HCT116 (cell line): ENCODE results near the gene ALX3. TPM values are rescaled to one million over a fixed set of nuclear protein-coding genes. Genes with fewer than 3 reads are reported as not detected.

Experiments
- ATAC-seq: fragments of 200-7000 bp; cut with Tn5 transposase; 2 replicates; pipeline ENCODE4 v1.9.1; 2020; ENCODE audit warnings: mild to moderate bottlenecking, moderate library complexity
- BruUV-seq: library from RNA; stranded (reverse); fragments of 400-500 nt; replicated peaks from 2 replicates; lab custom pipeline; 2021; lab: Mats Ljungman, UMichigan
- CTCF ChIA-PET: fragments of 300-600 bp; sonication (Branson Sonifier 250); formaldehyde crosslinking; loops from one replicate; lab custom pipeline; 2021; ENCODE audit warnings: antibody characterized with exemption; lab: Charles Lee
- POLR2A ChIA-PET: fragments of 300-600, 350-600 bp; sonication (Branson Sonifier 250); formaldehyde crosslinking; loops from one replicate; lab custom pipeline; 2021; ENCODE audit warnings: antibody characterized with exemption; lab: Charles Lee
- RAD21 ChIA-PET, 2 experiments: fragments of 300-600 bp; sonication (Branson Sonifier 250); formaldehyde crosslinking; loops; one replicate each; lab custom pipeline; 2023; ENCODE audit warnings: low total read pairs in 2 of 2; ENCODE audit not compliant: uncharacterized antibody in 2 of 2, unreplicated experiment in 2 of 2, low non-redundant PET in 1 of 2; lab: Charles Lee
- DNase-seq: peaks from one replicate; pipeline ENCODE4 v3.0.0-alpha.2; 2010; ENCODE audit warnings: low read depth, low spot score
- H2AFZ ChIP-seq: fragments of 200-600 bp; shearing (Covaris generic), sonication (generic); 2 replicates; pipeline ENCODE4 v1.6.1; 2017; ENCODE audit warnings: low read depth, mixed run types, mixed read lengths, antibody characterized with exemption, low read length; ENCODE audit not compliant: poor library complexity, severe bottlenecking
- H3K27ac ChIP-seq: 2 replicates; pipeline ENCODE4 v1.5.1; 2012; ENCODE audit warnings: low read depth, low read length
- H3K27me3 ChIP-seq: fragments of 200-600 bp; sonication (generic); 2 replicates; pipeline ENCODE4 v1.6.1; 2016; ENCODE audit warnings: mixed run types, low read length, mixed read lengths; ENCODE audit not compliant: insufficient read depth
- H3K36me3 ChIP-seq, 2 experiments: fragments of 200-500 bp in 1 of 2; fragments of 200-600 bp in 1 of 2; sonication (Bioruptor generic) in 1 of 2; sonication (generic) in 1 of 2; 2 replicates each; pipeline versions ENCODE4 v1.5.1 to v1.6.1; 2014 to 2016; ENCODE audit warnings: low read length in 2 of 2, inconsistent platforms in 1 of 2, mixed read lengths in 1 of 2, mixed run types in 1 of 2; ENCODE audit not compliant: insufficient read depth in 2 of 2, control insufficient read depth in 1 of 2
- H3K4me1 ChIP-seq, 2 experiments: fragments of 200-600 bp in 1 of 2; sonication (generic) in 1 of 2; 2 replicates each; pipeline versions ENCODE4 v1.5.1 to v1.6.1; 2012 to 2017; ENCODE audit warnings: low read length in 2 of 2, inconsistent platforms in 1 of 2, mild to moderate bottlenecking in 1 of 2, mixed read lengths in 1 of 2, mixed run types in 1 of 2, moderate library complexity in 1 of 2; ENCODE audit not compliant: insufficient read depth in 2 of 2, control insufficient read depth in 1 of 2
- H3K4me2 ChIP-seq: fragments of 200-600 bp; sonication (generic); 2 replicates; pipeline ENCODE4 v1.6.1; 2017; ENCODE audit warnings: mixed run types, low read length, mixed read lengths
- H3K4me3 ChIP-seq, 2 experiments: fragments of 200-600 bp in 1 of 2; sonication (generic) in 1 of 2; replicated peaks in 1 of 2; 2 replicates each; pipeline ENCODE4 v1.5.1; 2011 to 2016; ENCODE audit warnings: low read length in 2 of 2, control low read depth in 1 of 2, low read depth in 1 of 2, mild to moderate bottlenecking in 1 of 2, mixed read lengths in 1 of 2, mixed run types in 1 of 2
- H3K79me2 ChIP-seq: fragments of 200-600 bp; sonication (generic); 2 replicates; pipeline ENCODE4 v1.6.1; 2017; ENCODE audit warnings: mild to moderate bottlenecking, mixed run types, low read length, moderate library complexity, mixed read lengths; ENCODE audit not compliant: insufficient read depth
- H3K9ac ChIP-seq: fragments of 200-600 bp; sonication (generic); 2 replicates; pipeline ENCODE4 v1.6.1; 2016; ENCODE audit warnings: low read length, mixed read lengths
- H3K9me2 ChIP-seq: fragments of 200-600 bp; sonication (generic), shearing (Covaris generic); 2 replicates; pipeline ENCODE4 v1.6.1; 2017; ENCODE audit warnings: mixed run types, mild to moderate bottlenecking, moderate library complexity; ENCODE audit not compliant: insufficient read depth
- H3K9me3 ChIP-seq, 2 experiments: fragments of 200-500 bp in 1 of 2; fragments of 200-600 bp in 1 of 2; sonication (Bioruptor generic) in 1 of 2; sonication (generic) in 1 of 2; 2 replicates each; pipeline ENCODE4 v1.6.1; 2014 to 2017; ENCODE audit warnings: low read length in 2 of 2, mixed read lengths in 2 of 2, inconsistent platforms in 1 of 2, low read depth in 1 of 2, mild to moderate bottlenecking in 1 of 2, mixed run types in 1 of 2, moderate library complexity in 1 of 2; ENCODE audit not compliant: control insufficient read depth in 1 of 2, insufficient read depth in 1 of 2
- H4K20me1 ChIP-seq: fragments of 200-600 bp; sonication (generic), shearing (Covaris generic); 2 replicates; pipeline ENCODE4 v1.6.1; 2017; ENCODE audit warnings: mixed run types, mild to moderate bottlenecking, moderate library complexity; ENCODE audit not compliant: insufficient read depth
- CBX3 ChIP-seq: IDR thresholded peaks from 2 replicates; pipeline ENCODE4 v1.6.1; 2012; ENCODE audit warnings: low read depth
- CEBPB ChIP-seq: IDR thresholded peaks from 2 replicates; pipeline ENCODE4 v1.6.1; 2012; ENCODE audit warnings: low read depth
- EGR1 ChIP-seq: IDR thresholded peaks from 2 replicates; pipeline ENCODE4 v1.6.1; 2012; ENCODE audit warnings: low read depth
- ELF1 ChIP-seq: IDR thresholded peaks from 2 replicates; pipeline ENCODE4 v1.6.1; 2012; ENCODE audit warnings: low read depth, borderline replicate concordance
- EZH2 ChIP-seq: fragments of 200-600 bp; sonication (generic); IDR thresholded peaks from 2 replicates; pipeline ENCODE4 v1.6.1; 2017; ENCODE audit warnings: antibody characterized with exemption, mixed run types
- EZH2phosphoT487 ChIP-seq: fragments of 200-600 bp; IDR thresholded peaks from 2 replicates; pipeline ENCODE4 v1.6.1; 2018; ENCODE audit warnings: antibody characterized with exemption, borderline replicate concordance
- FOSL1 ChIP-seq: IDR thresholded peaks from 2 replicates; pipeline ENCODE4 v1.6.1; 2012; ENCODE audit warnings: low read depth
- JUND ChIP-seq: IDR thresholded peaks from 2 replicates; pipeline ENCODE4 v1.6.1; 2012
- POLR2A ChIP-seq: IDR thresholded peaks from 2 replicates; pipeline ENCODE4 v1.7.0; 2011; ENCODE audit warnings: borderline replicate concordance; ENCODE audit not compliant: insufficient read depth, insufficient read length; ENCODE audit errors: extremely low read depth
- POLR2AphosphoS5 ChIP-seq: IDR thresholded peaks from 2 replicates; pipeline ENCODE4 v1.6.1; 2011; ENCODE audit warnings: mild to moderate bottlenecking, low read depth, low read length, moderate library complexity
- RAD21 ChIP-seq: IDR thresholded peaks from 2 replicates; pipeline ENCODE4 v1.6.1; 2012; ENCODE audit warnings: low read depth, mild to moderate bottlenecking
- SP1 ChIP-seq: IDR thresholded peaks from 2 replicates; pipeline ENCODE4 v1.6.1; 2012; ENCODE audit warnings: low read depth
- SRF ChIP-seq: IDR thresholded peaks from 2 replicates; pipeline ENCODE4 v1.6.1; 2012; ENCODE audit warnings: low read depth
- YY1 ChIP-seq: IDR thresholded peaks from 2 replicates; pipeline ENCODE4 v1.6.1; 2011; ENCODE audit warnings: low read length, low read depth, moderate library complexity, mild to moderate bottlenecking; ENCODE audit not compliant: insufficient replicate concordance; ENCODE audit errors: extremely low read depth
- ZFX ChIP-seq: fragments of 450-650 bp; IDR thresholded peaks from 2 replicates; pipeline ENCODE4 v1.6.1; 2017
- intact Hi-C: fragments of 100-400 bp; cut with micrococcal nuclease; formaldehyde crosslinking; loops from 2 replicates; pipeline ENCODE4 v1.10.0; 2022
- total RNA-seq: library from RNA; stranded (reverse); gene quantifications from one replicate; pipeline ENCODE4 v1.2.1, GENCODE V29; 2021; ENCODE audit not compliant: unreplicated experiment
- TF ChIP-seq, protein P1 (sequence below): IDR thresholded peaks from 2 replicates; pipeline ENCODE4 v1.6.1; 2011; ENCODE audit warnings: mild to moderate bottlenecking, low read length, moderate library complexity; ENCODE audit not compliant: insufficient replicate concordance; ENCODE audit errors: extremely low read depth
- TF ChIP-seq, protein P2 (sequence below): IDR thresholded peaks from 2 replicates; pipeline ENCODE4 v1.6.1; 2012; ENCODE audit warnings: low read depth
- TF ChIP-seq, protein P3 (sequence below): IDR thresholded peaks from 2 replicates; pipeline ENCODE4 v1.6.1; 2012

Gene ALX3
- total RNA-seq, 1 experiment from 2014 or later = not detected

DNA sequence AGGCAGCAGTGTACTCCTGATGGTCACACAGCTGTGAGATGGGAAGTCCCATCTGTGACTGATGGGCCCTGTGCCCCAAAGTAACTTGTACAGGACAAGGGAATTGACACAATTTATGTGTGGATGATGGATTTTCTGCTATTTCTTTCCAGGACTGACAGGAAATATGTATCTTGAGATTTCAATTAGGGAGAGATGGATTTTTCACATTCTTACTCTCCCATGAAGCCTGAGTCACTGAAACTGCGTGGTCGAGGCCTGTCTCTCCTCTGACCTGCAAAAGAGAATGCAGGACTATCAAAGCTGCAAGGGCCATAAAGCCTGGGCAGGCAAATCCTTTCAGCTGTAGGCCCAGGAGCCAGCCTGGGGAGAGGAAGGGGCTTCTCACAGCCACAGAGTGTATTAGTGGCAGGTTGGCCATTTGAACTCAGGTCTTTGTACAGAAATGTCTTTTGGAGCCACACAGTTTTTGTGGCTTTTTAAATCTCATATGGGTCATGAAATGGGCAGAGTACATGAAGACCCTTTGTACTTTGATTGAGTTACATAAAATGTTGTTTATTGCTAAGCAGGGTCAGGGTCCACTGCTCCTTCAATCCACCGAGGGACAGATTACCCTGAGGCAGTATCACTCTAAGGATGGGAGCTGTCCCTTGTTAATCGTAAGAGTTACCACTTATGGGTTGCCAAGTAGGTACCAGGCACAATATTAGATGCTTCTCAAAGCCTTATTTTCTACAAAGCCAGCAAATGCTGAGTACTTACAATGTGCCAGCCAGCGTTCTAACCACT, 14.8 kb downstream of the ALX3 start:
- Histone ChIP-seq H3K9ac (no peak overlapping the region), H3K4me2 (no peak overlapping the region), H3K4me1 (no peaks in the 10 kb centered on the region), H3K79me2 (no peaks in the 10 kb centered on the region), H4K20me1 (no peaks in the 10 kb centered on the region), H3K9me2 (no peaks in the 10 kb centered on the region), H3K9me3 (no peaks in the 10 kb centered on the region), H3K27ac (no peak overlapping the region), H2AFZ (no peak overlapping the region), H3K27me3 (no peaks in the 10 kb centered on the region), H3K4me3 (no peak overlapping the region), H3K36me3 (peaks cover 33 to 38% of the 10 kb centered on the region in 2 experiments; a peak in 3 of 4 replicates)
- no peak for DNase-seq
- CTCF ChIA-PET = no interaction called here
- ATAC-seq = no peak
- TF ChIP-seq JUND (no peak), CBX3 (no peak), ZFX (no peak), POLR2A (no peak), ELF1 (no peak), EZH2 (no peak), RAD21 (no peak), SP1 (no peak), YY1 (no peak), EZH2phosphoT487 (no peak), CEBPB (no peak), POLR2AphosphoS5 (no peak), EGR1 (no peak), SRF (no peak), FOSL1 (no peak)
- TF ChIP-seq, protein P1, sequence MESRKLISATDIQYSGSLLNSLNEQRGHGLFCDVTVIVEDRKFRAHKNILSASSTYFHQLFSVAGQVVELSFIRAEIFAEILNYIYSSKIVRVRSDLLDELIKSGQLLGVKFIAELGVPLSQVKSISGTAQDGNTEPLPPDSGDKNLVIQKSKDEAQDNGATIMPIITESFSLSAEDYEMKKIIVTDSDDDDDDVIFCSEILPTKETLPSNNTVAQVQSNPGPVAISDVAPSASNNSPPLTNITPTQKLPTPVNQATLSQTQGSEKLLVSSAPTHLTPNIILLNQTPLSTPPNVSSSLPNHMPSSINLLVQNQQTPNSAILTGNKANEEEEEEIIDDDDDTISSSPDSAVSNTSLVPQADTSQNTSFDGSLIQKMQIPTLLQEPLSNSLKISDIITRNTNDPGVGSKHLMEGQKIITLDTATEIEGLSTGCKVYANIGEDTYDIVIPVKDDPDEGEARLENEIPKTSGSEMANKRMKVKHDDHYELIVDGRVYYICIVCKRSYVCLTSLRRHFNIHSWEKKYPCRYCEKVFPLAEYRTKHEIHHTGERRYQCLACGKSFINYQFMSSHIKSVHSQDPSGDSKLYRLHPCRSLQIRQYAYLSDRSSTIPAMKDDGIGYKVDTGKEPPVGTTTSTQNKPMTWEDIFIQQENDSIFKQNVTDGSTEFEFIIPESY = no peak
- TF ChIP-seq, protein P2, sequence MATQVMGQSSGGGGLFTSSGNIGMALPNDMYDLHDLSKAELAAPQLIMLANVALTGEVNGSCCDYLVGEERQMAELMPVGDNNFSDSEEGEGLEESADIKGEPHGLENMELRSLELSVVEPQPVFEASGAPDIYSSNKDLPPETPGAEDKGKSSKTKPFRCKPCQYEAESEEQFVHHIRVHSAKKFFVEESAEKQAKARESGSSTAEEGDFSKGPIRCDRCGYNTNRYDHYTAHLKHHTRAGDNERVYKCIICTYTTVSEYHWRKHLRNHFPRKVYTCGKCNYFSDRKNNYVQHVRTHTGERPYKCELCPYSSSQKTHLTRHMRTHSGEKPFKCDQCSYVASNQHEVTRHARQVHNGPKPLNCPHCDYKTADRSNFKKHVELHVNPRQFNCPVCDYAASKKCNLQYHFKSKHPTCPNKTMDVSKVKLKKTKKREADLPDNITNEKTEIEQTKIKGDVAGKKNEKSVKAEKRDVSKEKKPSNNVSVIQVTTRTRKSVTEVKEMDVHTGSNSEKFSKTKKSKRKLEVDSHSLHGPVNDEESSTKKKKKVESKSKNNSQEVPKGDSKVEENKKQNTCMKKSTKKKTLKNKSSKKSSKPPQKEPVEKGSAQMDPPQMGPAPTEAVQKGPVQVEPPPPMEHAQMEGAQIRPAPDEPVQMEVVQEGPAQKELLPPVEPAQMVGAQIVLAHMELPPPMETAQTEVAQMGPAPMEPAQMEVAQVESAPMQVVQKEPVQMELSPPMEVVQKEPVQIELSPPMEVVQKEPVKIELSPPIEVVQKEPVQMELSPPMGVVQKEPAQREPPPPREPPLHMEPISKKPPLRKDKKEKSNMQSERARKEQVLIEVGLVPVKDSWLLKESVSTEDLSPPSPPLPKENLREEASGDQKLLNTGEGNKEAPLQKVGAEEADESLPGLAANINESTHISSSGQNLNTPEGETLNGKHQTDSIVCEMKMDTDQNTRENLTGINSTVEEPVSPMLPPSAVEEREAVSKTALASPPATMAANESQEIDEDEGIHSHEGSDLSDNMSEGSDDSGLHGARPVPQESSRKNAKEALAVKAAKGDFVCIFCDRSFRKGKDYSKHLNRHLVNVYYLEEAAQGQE = no peak
- TF ChIP-seq, protein P3, sequence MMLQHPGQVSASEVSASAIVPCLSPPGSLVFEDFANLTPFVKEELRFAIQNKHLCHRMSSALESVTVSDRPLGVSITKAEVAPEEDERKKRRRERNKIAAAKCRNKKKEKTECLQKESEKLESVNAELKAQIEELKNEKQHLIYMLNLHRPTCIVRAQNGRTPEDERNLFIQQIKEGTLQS = no peak
- intact Hi-C loops = loop anchor here (2.0 kb wide), 1 partner anchor 61 kb away; no protein-coding TSS in a partner anchor
- RAD21 ChIA-PET = no interaction called here
- POLR2A ChIA-PET = no interaction called here
- no TSS peak for BruUV-seq
